ENCODE measurements around the gene MAP3K13.

MAP3K13 gene

DNA sequence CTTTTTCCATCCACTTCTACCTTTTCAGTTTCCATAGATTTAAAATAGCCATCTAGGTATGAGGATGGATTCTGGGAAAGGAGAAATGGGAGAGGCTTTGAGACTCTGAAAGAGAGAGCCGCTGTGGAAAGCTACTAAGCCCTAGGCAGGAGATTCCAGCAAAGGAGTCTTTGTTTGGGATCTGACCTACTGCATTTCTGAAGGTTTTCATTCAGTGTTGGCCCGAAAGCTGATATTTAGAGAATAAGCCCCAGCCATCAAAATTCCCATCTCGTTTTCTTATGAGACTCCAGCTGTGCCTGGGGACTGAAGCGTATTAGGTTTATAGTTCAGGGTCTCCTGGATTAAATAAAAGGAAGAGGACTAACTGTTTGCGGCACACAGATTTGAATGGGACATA lies 170.0 kb downstream of the MAP3K13 start:
- Histone ChIP-seq H3K4me2 (ENCODE audit: low read length) (no peak overlapping the region), H2AFZ (ENCODE audit: low read depth, low read length) (no peak overlapping the region), H3K4me1 (ENCODE audit: low read length) (peaks cover 12% of the 10 kb centered on the region), H3K79me2 (ENCODE audit: low read length) (no peaks in the 10 kb centered on the region), H3K36me3 (replicated peaks; ENCODE audit: low read depth, low read length) (no peaks in the 10 kb centered on the region), H3K27me3 (ENCODE audit: low read depth, low read length) (no peaks in the 10 kb centered on the region), H3K4me3 (ENCODE audit: low read length) (no peak overlapping the region), H3K9me3 (ENCODE audit: insufficient read depth, low read length) (no peaks in the 10 kb centered on the region), H4K20me1 (ENCODE audit: insufficient read depth, low read length) (no peaks in the 10 kb centered on the region), H3K27ac (ENCODE audit: low read length) (no peak overlapping the region), H3K9ac (ENCODE audit: low read length) (no peak overlapping the region)
- TF ChIP-seq EZH2phosphoT487 (IDR thresholded peaks at IDR 0.05; ENCODE audit: low read depth) (no peak), CTCF (IDR thresholded peaks at IDR 0.05; ENCODE audit: low read depth, low read length) (no peak)

DNA sequence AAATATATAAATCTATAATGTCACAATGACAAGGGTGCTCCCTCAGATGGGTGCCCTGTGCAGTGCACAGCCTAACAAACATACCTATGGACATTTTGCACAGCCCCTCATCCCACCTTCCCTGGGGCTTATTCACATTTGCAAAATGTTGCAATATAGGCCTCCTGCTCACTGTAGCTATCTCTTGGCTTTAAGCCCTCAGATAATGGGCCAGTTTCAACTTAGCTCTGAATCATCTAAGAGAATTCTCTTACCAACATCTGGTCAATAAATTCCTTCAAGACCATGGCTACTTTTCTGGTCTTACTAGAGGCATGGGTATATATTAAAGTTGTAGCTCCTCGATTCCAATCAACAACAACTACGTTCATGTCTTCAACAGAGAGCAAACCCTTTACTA lies 171.6 kb downstream of the MAP3K13 start:
- Histone ChIP-seq H4K20me1 (ENCODE audit: insufficient read depth, low read length) (no peaks in the 10 kb centered on the region), H3K27me3 (ENCODE audit: low read depth, low read length) (no peaks in the 10 kb centered on the region), H3K4me2 (ENCODE audit: low read length) (no peak overlapping the region), H3K4me3 (ENCODE audit: low read length) (no peak overlapping the region), H3K27ac (ENCODE audit: low read length) (no peak overlapping the region), H3K36me3 (replicated peaks; ENCODE audit: low read depth, low read length) (no peaks in the 10 kb centered on the region), H3K79me2 (ENCODE audit: low read length) (no peaks in the 10 kb centered on the region), H3K9me3 (ENCODE audit: insufficient read depth, low read length) (no peaks in the 10 kb centered on the region), H3K9ac (ENCODE audit: low read length) (no peak overlapping the region), H3K4me1 (ENCODE audit: low read length) (peaks cover 18% of the 10 kb centered on the region), H2AFZ (ENCODE audit: low read depth, low read length) (no peak overlapping the region)
- TF ChIP-seq CTCF (IDR thresholded peaks at IDR 0.05; ENCODE audit: low read depth, low read length): no peak
- no peak for TF ChIP-seq EZH2phosphoT487 (IDR thresholded peaks at IDR 0.05; ENCODE audit: low read depth)

DNA sequence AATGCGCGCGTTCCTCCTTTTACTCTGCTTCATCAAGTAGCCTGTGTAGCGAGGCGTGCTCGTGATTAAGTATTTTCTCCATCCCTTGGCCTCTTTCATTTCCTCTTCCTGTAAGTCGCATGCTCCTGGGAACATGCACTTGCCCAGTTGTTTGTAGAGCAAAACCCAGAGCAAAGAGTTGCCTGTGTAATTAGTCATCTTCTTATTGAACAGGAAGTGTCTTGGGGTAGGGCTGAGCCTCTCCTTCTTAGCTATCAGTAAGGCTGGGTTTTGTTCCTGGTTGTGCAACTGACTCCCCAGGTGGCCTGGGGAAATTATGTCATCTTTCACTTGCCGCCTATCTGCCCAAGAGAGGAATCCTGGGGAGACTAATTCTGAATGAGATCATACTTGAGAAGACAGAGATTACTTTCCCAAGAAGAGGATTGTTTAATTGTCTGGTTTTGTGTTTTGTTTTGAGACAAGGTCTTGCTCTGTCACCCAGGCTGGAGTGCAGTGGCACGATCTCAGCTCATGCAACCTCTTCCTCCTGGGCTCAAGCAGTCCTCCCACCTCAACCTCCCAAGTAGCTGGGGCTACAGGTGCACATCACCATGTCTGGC lies 174.5 kb downstream of the MAP3K13 start:
- peak overlapping the region; percentile 54 for H3K4me3 ChIP-seq (ENCODE audit: low read length)
- TF ChIP-seq EZH2phosphoT487 (IDR thresholded peaks at IDR 0.05; ENCODE audit: low read depth) (no peak), CTCF (IDR thresholded peaks at IDR 0.05; ENCODE audit: low read depth, low read length) (no peak)
- peak overlapping the region; percentile 54 for H3K9ac ChIP-seq (ENCODE audit: low read length)
- H4K20me1 ChIP-seq (ENCODE audit: insufficient read depth, low read length): no peaks in the 10 kb centered on the region
- H3K27ac ChIP-seq (ENCODE audit: low read length): peak overlapping the region; percentile 91
- no peaks in the 10 kb centered on the region for H3K27me3 ChIP-seq (ENCODE audit: low read depth, low read length)
- H3K36me3 ChIP-seq (replicated peaks; ENCODE audit: low read depth, low read length): no peaks in the 10 kb centered on the region
- no peaks in the 10 kb centered on the region for H3K9me3 ChIP-seq (ENCODE audit: insufficient read depth, low read length)
- no peaks in the 10 kb centered on the region for H3K79me2 ChIP-seq (ENCODE audit: low read length)
- peak overlapping the region; percentile 70 for H3K4me2 ChIP-seq (ENCODE audit: low read length)
- H3K4me1 ChIP-seq (ENCODE audit: low read length): peaks cover 18% of the 10 kb centered on the region
- no peak overlapping the region for H2AFZ ChIP-seq (ENCODE audit: low read depth, low read length)
